Measurements from ENCODE around the gene LIN52.

LIN52 gene

GRCh38 chr14:74194506-74195274, 109.9 kb downstream of the LIN52 start:
- DNase-seq (ENCODE audit: low read depth): no peak

- no peak for DNase-seq (ENCODE audit: low read depth)
These were observed 110.9 kb downstream of the LIN52 start for GRCh38 chr14:74195623-74196022.

- DNase-seq (ENCODE audit: low read depth): no peak
These were observed 113.9 kb downstream of the LIN52 start for GRCh38 chr14:74198441-74199234.

GRCh38 chr14:74202113-74202512, 117.4 kb downstream of the LIN52 start:
- DNase-seq (ENCODE audit: low read depth): no peak

GRCh38 chr14:74203639-74204038, 118.9 kb downstream of the LIN52 start:
- DNase-seq (ENCODE audit: low read depth): no peak

- DNase-seq (ENCODE audit: low read depth): no peak
These were observed 119.7 kb downstream of the LIN52 start for GRCh38 chr14:74204491-74204890.

- DNase-seq (ENCODE audit: low read depth): no peak
These were observed 121.1 kb downstream of the LIN52 start for GRCh38 chr14:74205882-74206281.

- no peak for DNase-seq (ENCODE audit: low read depth)
These were observed 123.2 kb downstream of the LIN52 start for GRCh38 chr14:74207943-74208342.

GRCh38 chr14:74208642-74209041, 123.9 kb downstream of the LIN52 start:
- no peak for DNase-seq (ENCODE audit: low read depth)

- no peak for DNase-seq (ENCODE audit: low read depth)
These were observed 127.3 kb downstream of the LIN52 start for GRCh38 chr14:74211945-74212580.

GRCh38 chr14:74213907-74214803, 129.4 kb downstream of the LIN52 start:
- no peak for DNase-seq (ENCODE audit: low read depth)

GRCh38 chr14:74216671-74217070, 131.9 kb downstream of the LIN52 start:
- no peak for DNase-seq (ENCODE audit: low read depth)

GRCh38 chr14:74217672-74218448, 133.1 kb downstream of the LIN52 start:
- DNase-seq (ENCODE audit: low read depth): peak; percentile 75

GRCh38 chr14:74218462-74218861, 133.7 kb downstream of the LIN52 start:
- DNase-seq (ENCODE audit: low read depth): no peak

GRCh38 chr14:74219277-74220205, 134.8 kb downstream of the LIN52 start:
- DNase-seq (ENCODE audit: low read depth): no peak

- DNase-seq (ENCODE audit: low read depth): no peak
These were observed 136.2 kb downstream of the LIN52 start for GRCh38 chr14:74220991-74221390.

- DNase-seq (ENCODE audit: low read depth): no peak
These were observed 137.0 kb downstream of the LIN52 start for GRCh38 chr14:74221741-74222140.

- no peak for DNase-seq (ENCODE audit: low read depth)
These were observed 138.3 kb downstream of the LIN52 start for GRCh38 chr14:74223016-74223415.

- DNase-seq (ENCODE audit: low read depth): no peak
These were observed 147.0 kb downstream of the LIN52 start for GRCh38 chr14:74231784-74232183.

- DNase-seq (ENCODE audit: low read depth): no peak
These were observed 150.3 kb downstream of the LIN52 start for GRCh38 chr14:74235017-74235416.
